ENCODE measurements around the gene AKR1A1.

AKR1A1 gene

GRCh38 chr1:45563843-45564242 is 13.2 kb downstream of the AKR1A1 start:
- H3K27ac ChIP-seq: no peak overlapping the region
- no peak overlapping the region for H3K4me3 ChIP-seq (ENCODE audit: low read depth, low read length)
- no peaks in the 10 kb centered on the region for H3K36me3 ChIP-seq (ENCODE audit: control insufficient read depth, insufficient read depth, low read length)
- H3K4me2 ChIP-seq (ENCODE audit: low read length): no peak overlapping the region
- H3K27me3 ChIP-seq (ENCODE audit: control insufficient read depth, insufficient read depth, low read length): no peaks in the 10 kb centered on the region
- no peak for TF ChIP-seq CTCF (IDR thresholded peaks at IDR 0.05)
- no peak overlapping the region for H3K9ac ChIP-seq
- H3K9me3 ChIP-seq (ENCODE audit: control insufficient read depth, low read length): no peaks in the 10 kb centered on the region
- no peaks in the 10 kb centered on the region for H3K79me2 ChIP-seq
- no peaks in the 10 kb centered on the region for H3K4me1 ChIP-seq
- H2AFZ ChIP-seq: no peak overlapping the region

GRCh38 chr1:45566722-45567121 is 16.1 kb downstream of the AKR1A1 start:
- H3K27ac ChIP-seq: no peak overlapping the region
- no peaks in the 10 kb centered on the region for H3K36me3 ChIP-seq (ENCODE audit: control insufficient read depth, insufficient read depth, low read length)
- H3K4me2 ChIP-seq (ENCODE audit: low read length): no peak overlapping the region
- H3K9me3 ChIP-seq (ENCODE audit: control insufficient read depth, low read length): no peaks in the 10 kb centered on the region
- no peaks in the 10 kb centered on the region for H3K27me3 ChIP-seq (ENCODE audit: control insufficient read depth, insufficient read depth, low read length)
- H3K4me3 ChIP-seq (ENCODE audit: low read depth, low read length): no peak overlapping the region
- no peaks in the 10 kb centered on the region for H3K4me1 ChIP-seq
- no peaks in the 10 kb centered on the region for H3K79me2 ChIP-seq
- H2AFZ ChIP-seq: no peak overlapping the region
- no peak for TF ChIP-seq CTCF (IDR thresholded peaks at IDR 0.05)
- no peak overlapping the region for H3K9ac ChIP-seq

DNA sequence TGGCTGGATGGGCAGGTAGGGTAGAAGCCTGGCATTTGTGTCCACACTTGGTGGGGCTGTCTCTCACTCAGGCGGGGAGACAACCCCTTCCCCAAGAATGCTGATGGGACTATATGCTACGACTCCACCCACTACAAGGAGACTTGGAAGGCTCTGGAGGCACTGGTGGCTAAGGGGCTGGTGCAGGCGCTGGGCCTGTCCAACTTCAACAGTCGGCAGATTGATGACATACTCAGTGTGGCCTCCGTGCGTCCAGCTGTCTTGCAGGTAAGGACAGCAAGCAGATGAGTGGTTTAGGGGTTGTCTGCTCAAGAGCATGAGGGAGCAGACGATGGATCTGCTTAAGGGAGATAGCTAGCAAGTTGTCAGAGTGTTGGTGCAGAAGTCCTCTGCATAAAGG is 17.3 kb downstream of the AKR1A1 start:
- Histone ChIP-seq H3K4me2 (ENCODE audit: low read length) (no peak overlapping the region), H3K9ac (no peak overlapping the region), H3K27me3 (ENCODE audit: control insufficient read depth, insufficient read depth, low read length) (no peaks in the 10 kb centered on the region), H3K9me3 (ENCODE audit: control insufficient read depth, low read length) (no peaks in the 10 kb centered on the region), H3K4me1 (no peaks in the 10 kb centered on the region), H3K27ac (no peak overlapping the region), H3K79me2 (no peaks in the 10 kb centered on the region), H3K4me3 (ENCODE audit: low read depth, low read length) (no peak overlapping the region), H3K36me3 (ENCODE audit: control insufficient read depth, insufficient read depth, low read length) (no peaks in the 10 kb centered on the region), H2AFZ (no peak overlapping the region)
- no peak for TF ChIP-seq CTCF (IDR thresholded peaks at IDR 0.05)

GRCh38 chr1:45568421-45568820 is 17.8 kb downstream of the AKR1A1 start:
- H3K9ac ChIP-seq: no peak overlapping the region
- H3K4me2 ChIP-seq (ENCODE audit: low read length): no peak overlapping the region
- no peaks in the 10 kb centered on the region for H3K36me3 ChIP-seq (ENCODE audit: control insufficient read depth, insufficient read depth, low read length)
- no peaks in the 10 kb centered on the region for H3K79me2 ChIP-seq
- H2AFZ ChIP-seq: no peak overlapping the region
- no peak overlapping the region for H3K4me3 ChIP-seq (ENCODE audit: low read depth, low read length)
- no peaks in the 10 kb centered on the region for H3K27me3 ChIP-seq (ENCODE audit: control insufficient read depth, insufficient read depth, low read length)
- no peak for TF ChIP-seq CTCF (IDR thresholded peaks at IDR 0.05)
- no peaks in the 10 kb centered on the region for H3K4me1 ChIP-seq
- no peaks in the 10 kb centered on the region for H3K9me3 ChIP-seq (ENCODE audit: control insufficient read depth, low read length)
- H3K27ac ChIP-seq: no peak overlapping the region

GRCh38 chr1:45569571-45569961 is 18.9 kb downstream of the AKR1A1 start:
- no peaks in the 10 kb centered on the region for H3K79me2 ChIP-seq
- TF ChIP-seq CTCF (IDR thresholded peaks at IDR 0.05): no peak
- no peaks in the 10 kb centered on the region for H3K4me1 ChIP-seq
- H3K9ac ChIP-seq: no peak overlapping the region
- no peak overlapping the region for H3K27ac ChIP-seq
- H2AFZ ChIP-seq: no peak overlapping the region
- H3K27me3 ChIP-seq (ENCODE audit: control insufficient read depth, insufficient read depth, low read length): no peaks in the 10 kb centered on the region
- H3K9me3 ChIP-seq (ENCODE audit: control insufficient read depth, low read length): no peaks in the 10 kb centered on the region
- no peak overlapping the region for H3K4me2 ChIP-seq (ENCODE audit: low read length)
- no peaks in the 10 kb centered on the region for H3K36me3 ChIP-seq (ENCODE audit: control insufficient read depth, insufficient read depth, low read length)
- no peak overlapping the region for H3K4me3 ChIP-seq (ENCODE audit: low read depth, low read length)
